Dedifferentiated amniotic fluid mesenchymal stem cell (primary cell): Measurements from ENCODE around the gene MRPS22.
A peak's percentile ranks its signal among the peaks of the same experiment; 100 is the strongest.
"Not testable (repeated sequence)": the region's sequence is repeated elsewhere in the genome, so short reads cannot be mapped to it uniquely, and the experiment has no call there.

Experiments
- DNase-seq: peaks from one replicate; pipeline ENCODE4 v3.0.0-alpha.2; 2016; ENCODE audit errors: extremely low spot score

MRPS22 gene

GRCh38 chr3:139312416-139312815, 31.4 kb upstream of the MRPS22 start:
- DNase-seq = no peak

GRCh38 chr3:139312959-139313358, 30.9 kb upstream of the MRPS22 start:
- peak; percentile 18 for DNase-seq

- no peak for DNase-seq
These were observed 29.9 kb upstream of the MRPS22 start for GRCh38 chr3:139313921-139314320.

GRCh38 chr3:139317215-139317614, 26.6 kb upstream of the MRPS22 start:
- DNase-seq = no peak

DNA sequence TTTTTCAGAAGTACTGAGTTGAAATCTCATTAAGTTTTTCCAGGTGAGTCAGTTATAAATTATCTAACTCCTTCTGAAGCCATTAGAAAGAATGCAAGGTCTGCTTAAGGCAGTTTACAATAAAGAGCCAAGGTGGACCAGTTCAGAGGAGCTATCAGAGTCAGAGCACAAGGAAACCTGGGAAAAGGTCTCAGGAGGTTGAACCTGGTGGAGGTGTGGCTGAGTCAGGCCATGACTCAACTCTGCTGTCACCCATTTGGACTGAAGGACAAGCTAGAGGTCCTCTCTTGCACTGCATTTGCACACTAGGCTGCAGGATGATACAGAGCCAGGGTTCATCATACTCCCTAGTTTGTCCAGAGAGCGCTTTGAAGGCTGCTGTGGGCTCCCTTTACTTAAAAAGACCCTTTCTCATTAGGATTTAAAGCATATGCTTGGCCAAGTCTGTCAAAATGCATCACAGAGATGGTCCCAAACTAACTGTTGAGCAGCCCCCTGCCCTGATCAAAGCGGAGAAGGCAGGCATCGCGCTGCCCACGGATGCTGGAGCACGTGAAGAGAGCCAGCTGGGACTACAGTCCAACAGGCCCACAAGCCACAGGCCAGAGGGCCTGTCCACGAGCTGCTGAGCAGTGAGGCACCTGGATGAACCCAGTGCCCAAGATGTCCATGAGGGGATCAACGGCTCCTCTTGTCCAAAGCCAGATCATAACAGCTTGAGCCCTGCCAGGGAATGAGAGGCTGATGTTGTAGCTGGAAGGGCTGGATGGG, 26.0 kb upstream of the MRPS22 start:
- no peak for DNase-seq

GRCh38 chr3:139318431-139318816, 25.4 kb upstream of the MRPS22 start:
- no peak for DNase-seq

GRCh38 chr3:139318826-139319225, 25.0 kb upstream of the MRPS22 start:
- DNase-seq = no peak

- DNase-seq = no peak
These were observed 24.1 kb upstream of the MRPS22 start for GRCh38 chr3:139319428-139320402.

DNA sequence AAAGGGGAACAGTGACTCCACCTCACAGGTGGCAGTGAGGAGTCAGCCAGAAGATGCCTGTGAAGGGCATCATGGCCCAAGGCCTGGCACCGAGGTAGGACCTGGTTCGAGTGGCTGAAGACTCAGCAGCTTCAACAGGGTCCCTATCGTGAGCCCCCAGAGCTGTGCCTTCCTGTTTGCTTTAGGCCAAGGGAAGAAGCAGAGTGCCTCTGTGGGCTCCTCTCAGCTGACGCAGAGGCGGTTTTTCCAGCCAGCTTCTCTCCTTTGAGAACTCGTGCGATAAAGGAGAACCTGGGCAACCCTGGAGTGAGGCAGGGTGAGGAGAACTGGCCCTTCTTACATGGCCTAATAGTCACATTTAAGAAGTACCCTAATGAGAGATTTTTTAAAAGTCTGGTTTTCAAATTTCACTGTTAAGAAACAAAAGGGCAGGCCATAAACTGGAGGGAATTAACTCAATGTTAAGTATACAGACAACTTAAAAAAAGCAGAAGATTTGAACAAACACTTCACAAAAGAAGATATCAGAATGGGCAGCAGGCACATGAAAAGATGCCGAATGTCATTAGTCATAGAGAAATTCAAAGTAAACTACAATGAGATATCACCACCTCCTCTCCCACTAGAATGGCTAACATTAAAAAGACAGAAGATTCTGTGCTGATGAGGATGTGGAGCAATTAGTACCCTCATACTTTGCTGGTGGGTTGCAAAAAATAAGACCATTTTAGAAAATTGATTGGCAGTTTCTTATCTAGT, 23.1 kb upstream of the MRPS22 start:
- no peak for DNase-seq

- no peak for DNase-seq
These were observed 21.5 kb upstream of the MRPS22 start for GRCh38 chr3:139322346-139322745.

DNA sequence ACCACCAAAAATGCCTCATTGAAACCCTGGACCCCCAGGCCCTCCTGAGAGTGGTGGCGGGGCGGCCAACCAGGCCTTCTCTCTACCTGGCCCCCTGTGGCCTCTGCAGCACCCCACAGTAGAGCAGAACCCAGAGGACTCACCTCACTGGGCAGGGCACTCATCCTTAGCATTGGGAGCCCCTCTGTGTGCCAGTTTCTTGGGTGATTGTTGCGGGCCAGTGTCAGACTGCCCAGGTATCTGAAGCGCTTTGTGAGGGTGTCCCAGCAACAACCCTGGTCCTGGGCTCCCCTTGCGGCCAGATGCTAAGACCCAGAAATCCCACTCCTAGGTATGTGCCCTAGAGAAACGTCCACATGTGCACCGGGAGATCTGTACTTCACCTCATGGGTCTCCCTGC, 20.7 kb upstream of the MRPS22 start:
- DNase-seq = no peak

DNA sequence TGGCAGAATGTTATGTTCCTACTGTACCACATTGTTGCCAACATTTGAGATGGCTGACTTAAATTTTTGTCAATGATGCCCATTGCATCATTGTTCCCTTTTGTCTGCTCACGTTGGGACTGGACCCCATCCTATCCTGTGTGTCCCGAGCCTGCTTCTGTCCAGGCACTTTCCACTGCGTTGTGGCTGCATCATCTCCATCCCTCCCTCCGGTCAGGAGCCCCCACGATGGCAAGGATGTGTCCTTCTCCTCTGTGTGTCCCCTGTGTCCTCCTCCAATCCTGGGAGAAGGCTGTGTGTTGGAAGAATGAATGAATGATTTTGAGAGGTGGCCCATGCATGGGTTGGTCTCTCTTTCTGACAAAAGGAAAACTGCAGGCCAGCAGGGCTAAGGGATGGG, 19.4 kb upstream of the MRPS22 start:
- DNase-seq = no peak

GRCh38 chr3:139325551-139325950, 18.3 kb upstream of the MRPS22 start:
- no peak for DNase-seq

DNA sequence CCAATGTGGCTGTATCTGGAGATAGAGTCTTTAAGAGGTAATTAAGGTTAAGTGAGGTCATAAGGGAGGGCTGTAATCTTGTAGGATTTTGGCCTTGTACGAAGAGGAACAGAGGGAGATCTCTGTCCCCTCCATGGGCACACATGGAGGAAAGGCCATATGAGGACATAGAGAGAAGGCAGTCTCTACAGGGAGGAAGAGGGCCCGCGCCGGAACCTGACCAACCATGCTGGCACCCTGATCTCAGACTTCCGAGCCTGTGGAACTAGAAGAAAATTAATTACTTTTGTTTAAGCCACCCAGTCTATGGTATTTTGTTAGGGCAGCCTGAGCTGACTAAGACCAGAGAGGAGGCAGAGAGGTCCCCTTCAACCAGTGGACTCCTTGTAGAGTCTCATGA, 17.7 kb upstream of the MRPS22 start:
- DNase-seq = no peak

DNA sequence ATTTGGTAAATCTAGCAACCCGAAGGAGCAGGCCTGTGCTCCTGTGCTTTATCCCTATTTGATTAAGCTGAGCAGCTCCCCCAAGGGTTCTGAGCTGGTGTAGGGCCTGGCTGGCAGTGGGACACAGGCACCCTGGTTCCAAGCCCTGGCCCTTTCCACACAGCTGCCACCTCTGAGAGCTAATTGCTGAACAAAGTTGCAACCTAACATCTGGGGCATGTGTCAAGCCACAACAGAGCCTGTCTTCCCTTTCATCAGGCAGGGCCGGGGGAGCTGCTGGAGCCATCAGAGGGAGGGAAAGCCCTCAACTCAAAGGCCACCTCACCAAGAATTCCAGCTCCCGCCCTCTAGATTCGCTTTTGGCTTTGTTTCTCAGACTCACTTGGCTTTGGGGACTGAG, 17.1 kb upstream of the MRPS22 start:
- no peak for DNase-seq

- no peak for DNase-seq
These were observed 16.6 kb upstream of the MRPS22 start for GRCh38 chr3:139327231-139327630.

DNA sequence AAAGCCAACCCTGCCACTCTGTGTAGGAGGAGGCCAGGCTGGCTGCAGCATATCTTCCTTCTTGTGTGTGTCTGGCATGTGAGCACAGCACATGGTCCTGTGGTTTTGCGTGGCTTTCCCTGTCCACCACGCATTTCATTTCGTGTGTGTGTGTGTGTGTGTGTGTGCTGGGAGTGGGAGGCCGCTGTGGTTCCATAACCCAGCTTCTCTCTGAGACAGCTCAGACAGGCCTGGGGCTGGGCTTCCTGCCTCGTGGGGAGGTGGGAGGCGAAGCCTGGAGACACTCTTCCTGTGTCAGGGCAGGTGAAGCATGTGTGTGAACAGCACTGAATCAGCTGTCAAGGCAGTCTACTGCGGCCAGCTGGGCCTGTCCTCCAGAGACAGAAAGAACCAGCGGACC, 16.0 kb upstream of the MRPS22 start:
- DNase-seq = no peak

GRCh38 chr3:139328356-139328755, 15.5 kb upstream of the MRPS22 start:
- no peak for DNase-seq

DNA sequence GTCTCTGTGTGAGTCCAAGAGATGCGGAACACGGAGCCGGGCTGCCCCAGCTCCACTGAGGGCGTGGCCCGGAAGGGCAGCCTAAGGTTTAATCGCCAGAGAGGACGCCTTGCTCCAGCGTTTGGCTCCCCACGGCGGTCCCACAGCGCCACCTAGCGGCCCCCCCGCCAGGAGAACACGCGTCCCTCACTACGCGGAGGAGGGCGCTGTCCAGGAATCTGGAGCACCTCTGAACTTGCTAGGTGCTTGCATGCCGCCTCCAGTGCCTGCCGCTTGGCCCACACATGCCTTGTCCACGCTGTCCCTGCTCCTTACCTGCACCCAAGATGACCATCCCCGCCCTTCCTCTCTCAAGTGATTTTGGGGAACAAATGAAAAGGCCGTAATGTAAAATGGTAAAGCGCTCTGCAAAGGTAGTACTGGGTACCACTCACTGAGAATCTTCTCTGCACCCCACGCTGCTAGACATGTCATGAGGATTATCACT, 14.4 kb upstream of the MRPS22 start:
- DNase-seq = peak; percentile 67

DNA sequence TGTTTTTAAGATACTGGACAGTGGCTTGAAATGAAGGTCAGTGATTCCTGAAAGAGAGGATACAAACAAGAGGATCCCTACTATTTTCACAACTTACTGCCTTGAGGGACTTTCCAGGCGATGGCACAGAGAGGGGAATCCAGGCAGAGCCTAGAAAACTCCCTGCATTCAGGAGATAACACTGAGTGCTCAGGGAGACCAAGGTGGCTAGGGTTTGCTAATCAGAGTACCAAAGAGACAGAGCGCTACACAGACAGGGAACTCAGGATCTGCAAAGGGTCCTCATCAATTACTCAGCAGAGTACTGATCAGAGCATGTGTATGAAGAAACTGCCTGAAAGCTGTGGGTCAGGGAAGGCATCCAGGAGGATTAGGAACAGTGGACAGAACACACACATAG, 11.7 kb upstream of the MRPS22 start:
- no peak for DNase-seq

DNA sequence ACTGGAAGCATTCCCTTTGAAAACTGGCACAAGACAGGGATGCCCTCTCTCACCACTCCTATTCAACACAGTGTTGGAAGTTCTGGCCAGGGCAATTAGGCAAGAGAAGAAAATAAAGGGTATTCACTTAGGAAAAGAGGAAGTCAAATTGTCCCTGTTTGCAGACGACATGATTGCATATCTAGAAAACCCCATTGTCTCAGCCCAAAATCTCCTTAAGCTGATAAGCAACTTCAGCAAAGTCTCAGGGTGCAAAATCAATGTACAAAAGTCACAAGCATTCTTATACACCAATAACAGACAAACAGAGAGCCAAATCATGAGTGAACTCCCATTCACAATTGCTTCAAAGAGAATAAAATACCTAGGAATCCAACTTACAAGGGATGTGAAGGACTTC, 9.1 kb upstream of the MRPS22 start:
- not testable (repeated sequence) for DNase-seq

DNA sequence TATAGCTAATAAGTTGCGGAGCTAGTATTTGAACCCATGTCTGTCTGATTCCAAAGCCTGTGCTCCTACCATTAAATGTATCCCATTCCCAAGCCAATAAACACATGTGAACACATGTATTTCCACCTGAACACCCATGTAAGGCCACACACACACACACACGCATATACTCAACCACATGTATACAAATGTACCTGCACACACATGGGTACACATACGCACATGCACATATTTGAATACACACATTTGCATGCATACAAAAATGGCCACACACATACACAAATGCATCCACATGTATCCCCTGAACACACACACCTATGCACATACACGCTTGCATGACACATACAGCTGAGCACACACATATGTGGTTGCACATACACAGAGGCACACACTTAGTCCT, 5.4 kb upstream of the MRPS22 start:
- no peak for DNase-seq
